H1 (cell line): Measurements from ENCODE around the gene VPS50. TPM values are rescaled to one million over a fixed set of nuclear protein-coding genes. Genes with fewer than 3 reads are reported as not detected.

Experiments used
- CTCF ChIA-PET: fragments of 300-600 bp; sonication (Branson Sonifier 250); formaldehyde crosslinking; loops from one replicate; lab custom pipeline; 2021; ENCODE audit not compliant: partially characterized antibody; lab: Charles Lee
- POLR2A ChIA-PET: fragments of 300-600 bp; sonication (Branson Sonifier 250); formaldehyde crosslinking; loops from one replicate; lab custom pipeline; 2021; ENCODE audit warnings: inconsistent platforms; ENCODE audit not compliant: partially characterized antibody; lab: Charles Lee
- DNase-seq, 2 experiments: peaks; one replicate each; pipeline versions ENCODE4 v3.0.0 to v3.0.0-alpha.2; 2010 to 2022; ENCODE audit warnings: low spot score in 2 of 2, low read depth in 1 of 2, mixed read lengths in 1 of 2
- FAIRE-seq: peaks from 2 replicates; lab custom pipeline; 2011; peaks lifted over from hg19 to GRCh38; lab: Jason Lieb, UNC
- H2AFZ ChIP-seq: 2 replicates; pipeline ENCODE4 v1.8.1; 2012; ENCODE audit warnings: low read length, inconsistent platforms
- H2AK5ac ChIP-seq: 2 replicates; pipeline ENCODE4 v1.6.1; 2013; ENCODE audit warnings: low read depth, low read length
- H2BK120ac ChIP-seq: replicated peaks from 2 replicates; pipeline ENCODE3; 2013; ENCODE audit warnings: low read depth, low read length, inconsistent platforms
- H2BK12ac ChIP-seq: 2 replicates; pipeline ENCODE4 v1.6.1; 2013; ENCODE audit warnings: low read depth, low read length
- H2BK15ac ChIP-seq: 2 replicates; pipeline ENCODE4 v1.6.1; 2013; ENCODE audit warnings: low read length
- H2BK20ac ChIP-seq: 2 replicates; pipeline ENCODE4 v1.6.1; 2013; ENCODE audit warnings: low read length
- H2BK5ac ChIP-seq: 2 replicates; pipeline ENCODE4 v1.6.1; 2013; ENCODE audit warnings: low read depth, low read length
- H3K14ac ChIP-seq: 2 replicates; pipeline ENCODE4 v1.6.1; 2013; ENCODE audit warnings: inconsistent platforms; ENCODE audit not compliant: insufficient read length
- H3K18ac ChIP-seq: 2 replicates; pipeline ENCODE4 v1.6.1; 2013; ENCODE audit warnings: low read length; ENCODE audit errors: extremely low read depth
- H3K23ac ChIP-seq: 2 replicates; pipeline ENCODE4 v1.6.1; 2013; ENCODE audit warnings: inconsistent platforms; ENCODE audit not compliant: insufficient read length
- H3K23me2 ChIP-seq: 2 replicates; pipeline ENCODE4 v1.6.1; 2013; ENCODE audit warnings: low read depth, low read length
- H3K27ac ChIP-seq: 2 replicates; pipeline ENCODE4 v1.6.1; 2011; ENCODE audit warnings: low read depth, low read length, inconsistent platforms
- H3K27me3 ChIP-seq, 4 experiments: replicated peaks in 1 of 4; 1 replicate in 1 of 4; 2 replicates in 3 of 4; pipeline versions ENCODE4 v1.6.1 to v1.8.1; 2011 to 2013; ENCODE audit warnings: low read length in 3 of 4, mild to moderate bottlenecking in 3 of 4, inconsistent platforms in 2 of 4, mixed read lengths in 2 of 4, moderate library complexity in 1 of 4; ENCODE audit not compliant: control insufficient read depth in 3 of 4, insufficient read depth in 3 of 4; ENCODE audit errors: extremely low read depth in 1 of 4
- H3K36me3 ChIP-seq, 4 experiments: 2 replicates each; pipeline versions ENCODE4 v1.6.1 to v1.8.1; 2011 to 2013; ENCODE audit warnings: mild to moderate bottlenecking in 4 of 4, low read length in 3 of 4, moderate library complexity in 2 of 4, control low read depth in 1 of 4, inconsistent platforms in 1 of 4; ENCODE audit not compliant: insufficient read depth in 4 of 4, control insufficient read depth in 2 of 4
- H3K4ac ChIP-seq: replicated peaks from 2 replicates; pipeline ENCODE3; 2013; ENCODE audit warnings: low read length, low read depth, mixed read lengths, inconsistent platforms; ENCODE audit not compliant: insufficient read length
- H3K4me1 ChIP-seq, 4 experiments: replicated peaks in 1 of 4; 1 replicate in 1 of 4; 2 replicates in 3 of 4; pipeline versions ENCODE4 v1.6.1 to v1.8.1; 2011 to 2013; ENCODE audit warnings: low read length in 3 of 4, inconsistent platforms in 2 of 4, mixed read lengths in 1 of 4; ENCODE audit not compliant: insufficient read depth in 4 of 4, control insufficient read depth in 3 of 4
- H3K4me2 ChIP-seq, 2 experiments: 2 replicates each; pipeline versions ENCODE4 v1.6.1 to v1.8.1; 2011 to 2013; ENCODE audit warnings: low read depth in 2 of 2, low read length in 2 of 2, control low read depth in 1 of 2, inconsistent platforms in 1 of 2, mild to moderate bottlenecking in 1 of 2; ENCODE audit not compliant: insufficient read depth in 1 of 2
- H3K4me3 ChIP-seq, 4 experiments: fragments of 200-600, 300-600 bp in 1 of 4; sonication (generic), shearing (Covaris generic), sonication (Bioruptor Twin) in 1 of 4; 2 replicates each; pipeline versions ENCODE4 v1.5.1 to v1.8.1; 2011 to 2016; ENCODE audit warnings: low read length in 4 of 4, low read depth in 3 of 4, control low read depth in 2 of 4, inconsistent platforms in 2 of 4, mild to moderate bottlenecking in 2 of 4, mixed read lengths in 1 of 4, moderate library complexity in 1 of 4; ENCODE audit not compliant: insufficient read depth in 2 of 4; ENCODE audit errors: extremely low read depth in 1 of 4
- H3K56ac ChIP-seq: replicated peaks from 2 replicates; pipeline ENCODE3; 2013; ENCODE audit warnings: low read depth, mild to moderate bottlenecking, mixed read lengths, low read length, inconsistent platforms; ENCODE audit not compliant: insufficient read length
- H3K79me1 ChIP-seq: 2 replicates; pipeline ENCODE4 v1.6.1; 2013; ENCODE audit warnings: low read depth, low read length, control low read depth
- H3K79me2 ChIP-seq, 2 experiments: 2 replicates each; pipeline versions ENCODE4 v1.6.1 to v1.8.1; 2012 to 2013; ENCODE audit warnings: low read length in 2 of 2, mild to moderate bottlenecking in 2 of 2, inconsistent platforms in 1 of 2; ENCODE audit not compliant: insufficient read depth in 2 of 2, control insufficient read depth in 1 of 2
- H3K9ac ChIP-seq, 4 experiments: replicated peaks in 1 of 4; 1 replicate in 1 of 4; 2 replicates in 3 of 4; pipeline versions ENCODE4 v1.6.1 to v1.8.1; 2011 to 2013; ENCODE audit warnings: low read depth in 3 of 4, low read length in 3 of 4, control low read depth in 2 of 4, mild to moderate bottlenecking in 2 of 4, moderate library complexity in 2 of 4, inconsistent platforms in 1 of 4; ENCODE audit errors: extremely low read depth in 1 of 4
- H3K9me3 ChIP-seq, 2 experiments: 2 replicates each; pipeline versions ENCODE4 v1.6.1 to v1.8.1; 2012 to 2013; ENCODE audit warnings: mild to moderate bottlenecking in 2 of 2, moderate library complexity in 2 of 2, control low read depth in 1 of 2, inconsistent platforms in 1 of 2, low read depth in 1 of 2, low read length in 1 of 2, mixed read lengths in 1 of 2; ENCODE audit not compliant: insufficient read depth in 2 of 2
- H4K20me1 ChIP-seq, 2 experiments: replicated peaks in 1 of 2; 2 replicates each; pipeline versions ENCODE3 to v1.8.1; 2011 to 2013; ENCODE audit warnings: inconsistent platforms in 2 of 2, low read length in 2 of 2, mild to moderate bottlenecking in 1 of 2; ENCODE audit not compliant: insufficient read depth in 2 of 2, control insufficient read depth in 1 of 2
- H4K5ac ChIP-seq: 2 replicates; pipeline ENCODE4 v1.6.1; 2013; ENCODE audit warnings: low read length, low read depth, mixed read lengths, inconsistent platforms; ENCODE audit not compliant: insufficient read length
- H4K8ac ChIP-seq: 2 replicates; pipeline ENCODE4 v1.8.0; 2013; ENCODE audit warnings: mild to moderate bottlenecking, moderate library complexity, low read length, inconsistent platforms; ENCODE audit not compliant: insufficient read depth; ENCODE audit errors: extremely low read depth
- H4K91ac ChIP-seq: replicated peaks from 2 replicates; pipeline ENCODE3; 2013; ENCODE audit warnings: low read length, mixed read lengths, inconsistent platforms; ENCODE audit not compliant: insufficient read length
- KDM4A ChIP-seq: IDR thresholded peaks from one replicate; pipeline ENCODE4 v1.7.1; 2012; ENCODE audit warnings: low read depth, mild to moderate bottlenecking, moderate library complexity, low read length, inconsistent platforms; ENCODE audit not compliant: severe bottlenecking
- RAD21 ChIP-seq, 2 experiments: IDR thresholded peaks in 1 of 2; conservative IDR thresholded peaks in 1 of 2; 2 replicates each; pipeline ENCODE4 v1.6.1; 2011; ENCODE audit warnings: low read depth in 2 of 2, low read length in 2 of 2, improper control_type of control experiment in 1 of 2, inconsistent platforms in 1 of 2, mild to moderate bottlenecking in 1 of 2, moderate library complexity in 1 of 2
- WGBS, 2 experiments: shearing (Covaris generic) in 1 of 2; methylation state at CpG; one replicate each; pipeline versions ENCODE4 v1.1.6 to v1.1.7; 2013 to 2015; ENCODE audit warnings: low lambda C conversion rate in 2 of 2, mixed read lengths in 2 of 2, inconsistent platforms in 1 of 2, low coverage in 1 of 2, missing lambda C conversion rate in 1 of 2; ENCODE audit not compliant: insufficient replicate concordance in 2 of 2, insufficient coverage in 1 of 2, insufficient read length in 1 of 2; ENCODE audit errors: extremely low coverage in 1 of 2, missing lambda C conversion rate in 1 of 2; 5-methylcytosine and 5-hydroxymethylcytosine counted together
- polyA plus RNA-seq, 7 experiments: library from polyadenylated mRNA; depleted of rRNA in 3 of 7; stranded (reverse) in 5 of 7; unstranded in 2 of 7; fragments of >200 nt in 5 of 7; fragments of 200-250 nt in 2 of 7; gene quantifications; 1 replicate in 5 of 7; 2 replicates in 1 of 7; 4 replicates in 1 of 7; pipeline versions ENCODE4 v1.2.1 to v1.2.3, GENCODE V29; 2011 to 2013; ENCODE audit warnings: missing spikeins in 2 of 7, mixed read lengths in 2 of 7
- total RNA-seq: library from RNA; stranded (reverse); fragmentation: NEBNext Ultra II Directional; extraction: Animal tissue kit (Norgen Biotek cat#: 25700); gene quantifications from 2 replicates; pipeline ENCODE4 v1.2.1, GENCODE V29; 2021
- TF ChIP-seq, protein P1 (sequence below), 3 experiments: IDR thresholded peaks; 1 replicate in 2 of 3; 2 replicates in 1 of 3; pipeline versions ENCODE4 v1.5.1 to v1.6.1; 2011; ENCODE audit warnings: low read length in 3 of 3, mild to moderate bottlenecking in 3 of 3, inconsistent platforms in 2 of 3, low read depth in 1 of 3, moderate library complexity in 1 of 3; ENCODE audit not compliant: insufficient read depth in 1 of 3; ENCODE audit errors: control extremely low read depth in 1 of 3

The VPS50 gene
- total and polyA plus RNA-seq, 2 of the 8 experiments (the other 6 are each of a cell fraction or from before 2014, with no cell fraction given) = 3.7 to 9.3 TPM

- H3K9ac ChIP-seq = no peak overlapping the region
- no peak overlapping the region for H4K8ac ChIP-seq
- POLR2A ChIA-PET = interaction anchor here (0.9 kb wide), 1 partner anchor 11 kb away, joined by 4 read pairs; no protein-coding TSS in a partner anchor
- no peaks in the 10 kb centered on the region for H3K23me2 ChIP-seq
- H2BK15ac ChIP-seq = no peak overlapping the region
- no peak overlapping the region for H3K4me2 ChIP-seq
- H3K79me2 ChIP-seq = no peaks in the 10 kb centered on the region
- H3K4me1 ChIP-seq = no peaks in the 10 kb centered on the region
- no peak overlapping the region for H3K4ac ChIP-seq
- no peaks in the 10 kb centered on the region for H3K27me3 ChIP-seq
- H2BK12ac ChIP-seq = no peak overlapping the region
- no peaks in the 10 kb centered on the region for H3K9me3 ChIP-seq
- H4K5ac ChIP-seq = no peak overlapping the region
- no peak overlapping the region for H2AFZ ChIP-seq
- H3K79me1 ChIP-seq = no peaks in the 10 kb centered on the region
- no peak overlapping the region for H2BK120ac ChIP-seq
- no peak overlapping the region for H4K91ac ChIP-seq
- TF ChIP-seq, protein P1, sequence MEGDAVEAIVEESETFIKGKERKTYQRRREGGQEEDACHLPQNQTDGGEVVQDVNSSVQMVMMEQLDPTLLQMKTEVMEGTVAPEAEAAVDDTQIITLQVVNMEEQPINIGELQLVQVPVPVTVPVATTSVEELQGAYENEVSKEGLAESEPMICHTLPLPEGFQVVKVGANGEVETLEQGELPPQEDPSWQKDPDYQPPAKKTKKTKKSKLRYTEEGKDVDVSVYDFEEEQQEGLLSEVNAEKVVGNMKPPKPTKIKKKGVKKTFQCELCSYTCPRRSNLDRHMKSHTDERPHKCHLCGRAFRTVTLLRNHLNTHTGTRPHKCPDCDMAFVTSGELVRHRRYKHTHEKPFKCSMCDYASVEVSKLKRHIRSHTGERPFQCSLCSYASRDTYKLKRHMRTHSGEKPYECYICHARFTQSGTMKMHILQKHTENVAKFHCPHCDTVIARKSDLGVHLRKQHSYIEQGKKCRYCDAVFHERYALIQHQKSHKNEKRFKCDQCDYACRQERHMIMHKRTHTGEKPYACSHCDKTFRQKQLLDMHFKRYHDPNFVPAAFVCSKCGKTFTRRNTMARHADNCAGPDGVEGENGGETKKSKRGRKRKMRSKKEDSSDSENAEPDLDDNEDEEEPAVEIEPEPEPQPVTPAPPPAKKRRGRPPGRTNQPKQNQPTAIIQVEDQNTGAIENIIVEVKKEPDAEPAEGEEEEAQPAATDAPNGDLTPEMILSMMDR (IDR thresholded peaks at IDR 0.05; ENCODE audit: control extremely low read depth in 1 of 3, insufficient read depth in 1 of 3, low read depth in 1 of 3, low read length in 3 of 3) = peak in 2 of 3 experiments; percentile 39 to 81; a peak in 2 of 4 replicates
- TF ChIP-seq RAD21 (IDR thresholded peaks at IDR 0.05 in 1 of 2, conservative IDR thresholded peaks at IDR 0.05 in 1 of 2; ENCODE audit: low read depth in 2 of 2, low read length in 2 of 2) (peak; percentile 65 to 70), KDM4A (no peak)
- TF ChIP-seq, all 59 proteins: peak for 2
- Histone ChIP-seq H2AK5ac (no peak overlapping the region), H4K20me1 (no peaks in the 10 kb centered on the region), H3K18ac (no peak overlapping the region), H3K4me3 (no peak overlapping the region), H2BK20ac (no peak overlapping the region), H3K27ac (no peak overlapping the region), H3K36me3 (no peaks in the 10 kb centered on the region), H2BK5ac (no peak overlapping the region), H3K56ac (no peak overlapping the region), H3K23ac (no peak overlapping the region), H3K14ac (no peak overlapping the region)
- FAIRE-seq = peak; percentile 65
- CTCF ChIA-PET = interaction anchor here (0.6 to 2.4 kb wide), 34 partner anchors 8 to 1933 kb away, joined by 3 to 20 read pairs (median 4); no protein-coding TSS in a partner anchor
- no peak for DNase-seq
- 49% methylated on average over 5 of the region's 5 CpGs; no CpG with 5 or more reads in 1 of the 2 experiments for WGBS, 2 experiments
These were observed 142.3 kb downstream of the VPS50 start for GRCh38 chr7:93374345-93374940.
